Measurements from ENCODE around the gene ERICH3. TPM values are rescaled to one million over a fixed set of nuclear protein-coding genes. Genes with fewer than 3 reads are reported as not detected.
A peak's percentile ranks its signal among the peaks of the same experiment; 100 is the strongest.

Gene ERICH3, protein sequence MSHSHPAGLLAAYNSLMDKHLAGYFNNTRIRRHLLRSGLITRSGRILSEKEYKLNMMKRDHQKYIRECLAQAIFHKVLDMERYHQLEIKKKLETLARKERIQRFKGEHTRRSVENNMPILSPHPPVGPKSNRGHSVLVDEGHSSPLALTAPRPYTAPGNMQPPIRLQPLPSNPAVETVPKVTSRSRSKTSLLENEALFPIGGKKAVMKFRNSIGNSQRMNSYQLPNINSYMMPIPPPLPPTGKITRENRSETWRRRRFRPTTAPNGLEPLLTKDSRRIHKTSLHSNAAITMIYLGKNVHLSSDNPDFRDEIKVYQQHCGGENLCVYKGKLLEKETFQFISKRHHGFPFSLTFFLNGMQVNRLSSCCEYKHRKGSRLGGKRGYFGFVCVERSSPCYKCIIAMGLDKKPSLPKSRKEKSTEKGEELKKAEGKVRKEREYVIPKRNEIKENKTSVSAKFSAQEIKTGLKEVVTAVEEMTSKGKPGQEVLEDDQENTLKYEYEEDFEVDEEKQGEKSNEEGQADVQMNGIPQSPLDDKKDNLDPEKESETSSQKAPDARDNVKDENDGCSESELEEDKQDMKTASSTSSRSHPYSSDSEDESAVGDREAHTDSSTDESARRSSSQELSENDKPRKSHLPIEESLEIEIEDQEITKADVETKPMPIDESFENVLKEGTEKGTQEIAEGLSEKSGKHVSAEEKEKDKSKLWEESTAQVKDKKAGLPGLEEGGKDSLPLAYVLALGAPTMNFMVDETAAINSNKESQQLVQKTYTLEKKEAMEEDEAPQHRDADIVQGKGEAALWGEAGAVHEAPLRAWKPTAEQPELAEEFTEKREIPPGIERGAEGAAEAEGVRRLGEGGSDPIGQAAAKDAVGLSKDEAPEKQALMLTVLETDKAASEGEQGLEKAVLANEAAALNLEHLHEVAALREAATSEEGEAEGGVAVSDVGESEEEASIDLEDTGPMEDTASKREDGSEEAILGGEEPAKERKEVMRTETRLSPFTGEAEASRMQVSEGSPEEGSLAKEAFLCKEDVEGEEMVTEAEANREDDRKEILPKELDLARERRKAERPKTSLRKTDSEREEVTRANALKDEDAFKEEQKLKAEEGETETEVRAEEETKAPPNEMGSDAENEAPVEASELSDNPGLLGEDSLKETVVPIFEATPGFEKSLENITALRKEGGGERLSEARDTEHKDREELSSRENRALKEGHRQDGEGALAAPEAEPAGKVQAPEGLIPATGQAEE (N-terminal part only)
- not detected in 2 replicates for total RNA-seq (ENCODE audit: low replicate concordance)

DNA sequence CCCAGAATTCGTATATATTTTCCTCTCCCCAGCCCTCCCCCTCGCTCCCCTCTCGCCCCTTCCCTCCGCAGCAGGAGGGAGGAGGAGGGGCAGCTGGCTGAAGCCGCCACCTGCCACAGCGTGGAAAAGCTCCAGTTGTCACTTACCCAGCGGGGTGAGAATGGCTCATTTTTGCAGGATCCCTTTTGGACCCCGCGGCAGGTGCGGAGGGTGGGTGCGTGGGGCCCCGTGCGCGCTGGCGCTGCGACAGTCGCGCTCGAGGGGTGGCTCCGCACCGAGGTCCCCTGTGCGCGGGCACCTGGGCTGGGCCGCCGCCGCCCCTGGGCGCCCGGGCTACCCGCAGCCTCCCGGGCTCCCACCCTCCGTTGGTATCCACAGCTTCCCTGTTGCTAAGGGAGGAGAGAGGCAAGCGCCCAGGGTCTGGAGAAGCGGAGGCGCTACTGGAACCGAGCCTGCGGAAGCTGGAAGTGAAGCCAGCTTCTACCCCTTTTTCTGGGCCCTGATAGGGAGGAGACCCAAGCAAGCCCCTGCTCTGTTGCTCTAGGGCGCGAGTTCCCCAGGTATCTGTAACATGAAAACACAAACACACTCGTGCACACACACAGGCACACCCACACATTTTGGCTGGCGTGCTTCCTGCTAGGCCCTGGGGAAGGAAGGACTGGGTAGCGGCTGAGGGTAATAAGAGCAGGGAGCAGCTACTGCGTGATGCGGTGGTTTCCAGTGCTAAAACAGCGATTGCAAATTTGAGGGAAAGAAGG lies at the start of gene ERICH3:
ERICH3 (minus strand) TSS at position 442 of the 761 bp plus-strand sequence; CDS start at position 169, 273 bp downstream.
- peak within 1 kb of the TSS; percentile 46 for H3K4me3 ChIP-seq (ENCODE audit: low read depth, low read length)
- peak; percentile 15 for DNase-seq (ENCODE audit: low read depth)
- TF ChIP-seq, protein P1, sequence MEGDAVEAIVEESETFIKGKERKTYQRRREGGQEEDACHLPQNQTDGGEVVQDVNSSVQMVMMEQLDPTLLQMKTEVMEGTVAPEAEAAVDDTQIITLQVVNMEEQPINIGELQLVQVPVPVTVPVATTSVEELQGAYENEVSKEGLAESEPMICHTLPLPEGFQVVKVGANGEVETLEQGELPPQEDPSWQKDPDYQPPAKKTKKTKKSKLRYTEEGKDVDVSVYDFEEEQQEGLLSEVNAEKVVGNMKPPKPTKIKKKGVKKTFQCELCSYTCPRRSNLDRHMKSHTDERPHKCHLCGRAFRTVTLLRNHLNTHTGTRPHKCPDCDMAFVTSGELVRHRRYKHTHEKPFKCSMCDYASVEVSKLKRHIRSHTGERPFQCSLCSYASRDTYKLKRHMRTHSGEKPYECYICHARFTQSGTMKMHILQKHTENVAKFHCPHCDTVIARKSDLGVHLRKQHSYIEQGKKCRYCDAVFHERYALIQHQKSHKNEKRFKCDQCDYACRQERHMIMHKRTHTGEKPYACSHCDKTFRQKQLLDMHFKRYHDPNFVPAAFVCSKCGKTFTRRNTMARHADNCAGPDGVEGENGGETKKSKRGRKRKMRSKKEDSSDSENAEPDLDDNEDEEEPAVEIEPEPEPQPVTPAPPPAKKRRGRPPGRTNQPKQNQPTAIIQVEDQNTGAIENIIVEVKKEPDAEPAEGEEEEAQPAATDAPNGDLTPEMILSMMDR (IDR thresholded peaks at IDR 0.05; ENCODE audit: insufficient read depth, low read length) = no peak

DNA sequence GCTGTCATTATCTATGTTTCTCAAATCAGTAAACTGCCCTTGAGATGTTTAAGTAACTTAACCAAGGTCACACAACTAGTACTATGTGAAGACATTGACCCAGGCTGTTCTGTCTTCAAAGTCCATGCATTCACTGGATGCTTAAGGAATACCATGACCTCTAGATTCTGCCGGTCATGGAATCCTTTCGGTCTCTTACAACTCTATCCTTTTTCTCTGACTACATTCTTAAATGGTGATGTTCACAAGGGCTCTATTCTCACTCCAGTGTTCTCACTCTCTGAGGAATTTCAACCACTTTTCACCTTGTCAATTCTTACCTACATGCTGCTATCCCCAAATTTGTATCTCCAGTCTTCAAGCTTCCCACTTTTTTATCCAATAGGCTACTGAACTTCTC lies 44.0 kb upstream of the ERICH3 start:
- no peak for DNase-seq (ENCODE audit: low read depth)

DNA sequence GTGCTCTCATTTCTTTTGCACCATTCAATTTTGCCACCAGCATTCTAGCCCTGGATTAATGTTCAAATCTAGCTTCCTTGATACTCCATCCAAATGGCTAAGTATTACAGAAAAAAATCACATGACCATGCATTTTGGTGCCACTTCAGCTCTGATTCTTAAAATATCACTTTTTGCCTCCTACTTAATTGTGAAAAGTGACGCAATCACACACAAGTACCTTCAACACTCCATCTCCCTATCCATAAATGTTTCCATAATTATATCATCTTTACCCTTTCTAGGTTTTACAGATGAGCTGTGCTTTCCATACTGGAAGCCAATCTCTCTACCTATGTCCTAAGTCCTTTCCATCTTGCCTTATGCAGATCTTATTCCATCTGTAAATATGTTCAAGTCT lies 43.2 kb upstream of the ERICH3 start:
- DNase-seq (ENCODE audit: low read depth) = no peak
- TF ChIP-seq, protein P1 (IDR thresholded peaks at IDR 0.05; ENCODE audit: insufficient read depth, low read length) = no peak
- H3K4me3 ChIP-seq (ENCODE audit: low read depth, low read length) = no peak overlapping the region

More for the DNA sequence above, 44.0 kb upstream of the ERICH3 start:
- H3K4me3 ChIP-seq (ENCODE audit: low read depth, low read length) = no peak overlapping the region
- TF ChIP-seq, protein P1 (IDR thresholded peaks at IDR 0.05; ENCODE audit: insufficient read depth, low read length) = no peak

DNA sequence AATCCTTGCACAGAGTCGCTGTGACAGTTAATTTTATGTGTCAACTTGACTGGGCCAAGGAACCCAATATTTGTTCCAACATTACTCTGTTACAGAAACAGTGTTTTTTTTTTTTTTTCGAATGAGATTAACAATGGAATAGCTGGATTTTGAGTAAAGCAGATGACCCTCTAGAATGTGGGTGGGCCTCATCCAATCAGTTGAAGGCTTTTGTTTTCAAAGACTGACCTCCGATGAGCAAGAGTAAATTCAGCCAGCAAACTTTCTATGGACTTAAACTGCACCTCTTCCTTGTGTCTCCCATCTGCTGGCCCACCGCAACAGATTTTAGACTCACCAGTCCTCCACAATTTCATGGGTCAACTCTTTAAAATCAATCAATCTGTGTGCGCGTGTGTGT lies 42.2 kb upstream of the ERICH3 start:
- TF ChIP-seq, protein P1 (IDR thresholded peaks at IDR 0.05; ENCODE audit: insufficient read depth, low read length) = no peak
- no peak for DNase-seq (ENCODE audit: low read depth)

DNA sequence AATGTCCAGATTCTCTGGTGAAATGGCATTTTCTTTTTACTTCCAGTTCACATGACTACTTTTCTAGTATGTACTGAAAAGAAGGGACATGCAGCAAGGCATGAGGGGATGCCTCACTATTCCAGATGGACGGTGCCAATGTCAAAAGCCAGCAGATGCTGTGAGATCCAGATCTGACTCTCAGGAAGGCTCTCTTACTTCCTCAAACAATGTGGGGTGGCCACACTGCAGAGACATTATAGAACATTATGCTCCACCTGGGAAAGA lies 41.6 kb upstream of the ERICH3 start:
- no peak for DNase-seq (ENCODE audit: low read depth)
- no peak overlapping the region for H3K4me3 ChIP-seq (ENCODE audit: low read depth, low read length)
- TF ChIP-seq, protein P1 (IDR thresholded peaks at IDR 0.05; ENCODE audit: insufficient read depth, low read length) = no peak

More for the DNA sequence above, 42.2 kb upstream of the ERICH3 start:
- H3K4me3 ChIP-seq (ENCODE audit: low read depth, low read length) = no peak overlapping the region

Data from fibroblast of the aortic adventitia (primary cell).